HepG2 (cell line): ENCODE measurements around the gene SEPTIN10. TPM values are rescaled to one million over a fixed set of nuclear protein-coding genes. Genes with fewer than 3 reads are reported as not detected.

ENCODE experiments used
- BHLHE40 ChIP-seq: IDR thresholded peaks from 2 replicates; pipeline ENCODE4 v1.6.1; 2011; ENCODE audit warnings: low read length, improper control_type of control experiment
- CBX2 ChIP-seq, 2 experiments: fragments of 200-600 bp in 1 of 2; sonication (generic); formaldehyde crosslinking in 1 of 2; IDR thresholded peaks; 2 replicates each; pipeline versions ENCODE4 v1.7.0 to v1.8.1; 2018 to 2022; ENCODE audit warnings: low read depth in 2 of 2, low read length in 1 of 2, mild to moderate bottlenecking in 1 of 2, missing genetic modification reagents in 1 of 2
- CTCF ChIP-seq: sonication (generic); formaldehyde crosslinking; IDR thresholded peaks from 2 replicates; pipeline ENCODE4 v1.5.0; 2020; ENCODE audit warnings: mild to moderate bottlenecking, missing genetic modification reagents, moderate library complexity
- EEA1 ChIP-seq: sonication (generic); formaldehyde crosslinking; IDR thresholded peaks from 2 replicates; pipeline ENCODE4 v1.5.1; 2020; ENCODE audit warnings: mild to moderate bottlenecking, missing genetic modification reagents, borderline replicate concordance
- MAZ ChIP-seq, 2 experiments: sonication (generic) in 1 of 2; formaldehyde crosslinking in 1 of 2; IDR thresholded peaks; 2 replicates each; pipeline versions ENCODE4 v1.5.0 to v1.6.1; 2012 to 2020; ENCODE audit warnings: low read depth in 2 of 2, mild to moderate bottlenecking in 2 of 2, borderline replicate concordance in 1 of 2, improper control_type of control experiment in 1 of 2, low read length in 1 of 2, missing genetic modification reagents in 1 of 2, moderate library complexity in 1 of 2
- NCOR1 ChIP-seq: fragments of 200-600 bp; sonication (generic); IDR thresholded peaks from 2 replicates; pipeline ENCODE4 v1.7.0; 2017; ENCODE audit warnings: antibody characterized with exemption, low read length, borderline replicate concordance
- NONO ChIP-seq, 2 experiments: fragments of 450-650 bp in 1 of 2; sonication (generic) in 1 of 2; formaldehyde crosslinking in 1 of 2; IDR thresholded peaks in 1 of 2; conservative IDR thresholded peaks in 1 of 2; 2 replicates each; pipeline versions ENCODE4 v1.6.1 to v1.8.0; 2017 to 2022; ENCODE audit warnings: mild to moderate bottlenecking in 1 of 2, missing genetic modification reagents in 1 of 2, moderate library complexity in 1 of 2
- SALL1 ChIP-seq: sonication (generic); formaldehyde crosslinking; IDR thresholded peaks from 2 replicates; pipeline ENCODE4 v1.8.0; 2022; ENCODE audit warnings: mild to moderate bottlenecking, missing genetic modification reagents
- SMAD1 ChIP-seq: sonication (generic); formaldehyde crosslinking; IDR thresholded peaks from 2 replicates; pipeline ENCODE4 v1.4.0; 2020; ENCODE audit warnings: missing genetic modification reagents, low read depth, mild to moderate bottlenecking, borderline replicate concordance
- SPEN ChIP-seq: sonication (generic); formaldehyde crosslinking; IDR thresholded peaks from 2 replicates; pipeline ENCODE4 v1.5.1; 2020; ENCODE audit warnings: low read depth, mild to moderate bottlenecking, missing genetic modification reagents
- YY1 ChIP-seq: IDR thresholded peaks from 2 replicates; pipeline ENCODE4 v1.6.1; 2011; ENCODE audit warnings: low read length, low read depth, moderate library complexity, mild to moderate bottlenecking; ENCODE audit not compliant: insufficient read depth, insufficient replicate concordance
- ZEB1 ChIP-seq: IDR thresholded peaks from 2 replicates; pipeline ENCODE4 v1.6.1; 2012; ENCODE audit warnings: mild to moderate bottlenecking, low read depth, inconsistent platforms; ENCODE audit not compliant: insufficient replicate concordance
- ZFP37 ChIP-seq: sonication (generic); formaldehyde crosslinking; IDR thresholded peaks from 2 replicates; pipeline ENCODE4 v1.4.0; 2020; ENCODE audit warnings: missing genetic modification reagents, borderline replicate concordance
- ZKSCAN8 ChIP-seq: IDR thresholded peaks from 2 replicates; pipeline ENCODE4 v1.6.1; 2016; ENCODE audit warnings: borderline replicate concordance, missing genetic modification reagents, missing compliant biosample characterization
- ZMYM4 ChIP-seq: sonication (generic); formaldehyde crosslinking; IDR thresholded peaks from 2 replicates; pipeline ENCODE4 v1.8.1; 2023; ENCODE audit warnings: mild to moderate bottlenecking, missing genetic modification reagents
- ZNF350 ChIP-seq: sonication (generic); formaldehyde crosslinking; IDR thresholded peaks from 2 replicates; pipeline ENCODE4 v1.4.0; 2020; ENCODE audit warnings: mild to moderate bottlenecking, low read depth, missing genetic modification reagents, borderline replicate concordance
- ZNF432 ChIP-seq: sonication (generic); formaldehyde crosslinking; IDR thresholded peaks from 2 replicates; pipeline ENCODE4 v1.5.0; 2020; ENCODE audit warnings: missing genetic modification reagents, mild to moderate bottlenecking, borderline replicate concordance
- ZNF607 ChIP-seq: sonication (generic); formaldehyde crosslinking; IDR thresholded peaks from 2 replicates; pipeline ENCODE4 v1.5.1; 2020; ENCODE audit warnings: missing genetic modification reagents, mild to moderate bottlenecking, borderline replicate concordance
- ZNF792 ChIP-seq: IDR thresholded peaks from 2 replicates; pipeline ENCODE4 v1.6.1; 2016
- ZSCAN25 ChIP-seq: sonication (generic); formaldehyde crosslinking; IDR thresholded peaks from 2 replicates; pipeline ENCODE4 v1.8.0; 2022; ENCODE audit warnings: mild to moderate bottlenecking, missing genetic modification reagents
- polyA plus RNA-seq, 8 experiments: library from polyadenylated mRNA; depleted of rRNA in 3 of 8; stranded (reverse) in 7 of 8; unstranded in 1 of 8; fragments of >200 nt; fragmentation: Illumina TruSeq in 4 of 8; extraction: Trizol in 4 of 8; gene quantifications; 2 replicates each; pipeline versions ENCODE4 v1.2.1 to v1.2.3, GENCODE V29; 2011 to 2016; ENCODE audit warnings: low read depth in 4 of 8, missing spikeins in 1 of 8, mixed read lengths in 1 of 8; ENCODE audit not compliant: insufficient read depth in 1 of 8
- total RNA-seq, 5 experiments: library from RNA; depleted of rRNA; stranded (reverse); fragments of >200 nt; fragmentation: Illumina TruSeq; extraction: Trizol; gene quantifications; 2 replicates each; pipeline ENCODE4 v1.2.3, GENCODE V29; 2016; ENCODE audit warnings: low read depth in 1 of 5
- TF ChIP-seq, protein P1 (sequence below): sonication (generic); formaldehyde crosslinking; IDR thresholded peaks from 2 replicates; pipeline ENCODE4 v1.5.0; 2020; ENCODE audit warnings: missing genetic modification reagents
- TF ChIP-seq, protein P2 (sequence below): sonication (generic); formaldehyde crosslinking; IDR thresholded peaks from 2 replicates; pipeline ENCODE4 v1.5.0; 2020; ENCODE audit warnings: missing genetic modification reagents, mild to moderate bottlenecking, borderline replicate concordance

SEPTIN10 gene
- total and polyA plus RNA-seq, 2 of the 13 experiments (the other 11 are each of a cell fraction or from before 2014, with no cell fraction given) = 45.8 to 67.5 TPM

DNA sequence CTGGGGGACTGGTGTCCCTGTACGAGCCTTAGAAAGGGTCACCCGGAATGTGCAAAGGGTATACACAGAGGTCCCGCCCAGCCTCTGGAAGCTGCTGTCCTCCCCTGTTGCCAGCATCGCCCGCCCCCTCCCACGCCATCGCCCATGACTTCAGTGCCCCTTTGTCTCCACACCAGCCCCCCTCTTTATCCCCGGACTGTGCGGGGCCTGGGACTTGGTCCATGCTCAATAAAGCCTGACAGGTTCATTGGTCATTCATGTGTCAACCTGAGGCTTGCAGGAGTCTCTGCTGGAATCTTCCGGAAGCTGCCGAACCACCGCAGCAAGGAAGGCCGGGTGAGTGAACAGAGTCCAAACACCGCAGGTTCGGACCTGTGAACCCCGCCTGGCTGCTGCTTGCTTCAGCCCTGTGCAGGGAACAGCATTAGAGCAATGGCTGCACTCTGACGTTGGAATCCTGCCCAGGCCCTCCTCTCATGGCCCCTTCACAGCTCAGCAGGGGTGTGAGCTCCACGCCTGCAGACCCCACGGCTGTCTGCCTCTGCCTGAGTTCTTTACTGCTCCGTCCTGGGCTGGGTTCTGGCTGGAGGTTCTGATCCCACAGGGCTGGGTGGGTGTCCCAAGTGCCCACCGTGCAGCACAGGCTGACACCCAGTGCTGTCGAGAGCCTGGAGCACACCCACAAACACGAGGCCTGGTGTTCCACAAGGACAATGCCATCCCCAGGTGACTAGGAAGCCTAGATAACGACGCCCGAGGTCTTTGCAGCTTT, 96.5 kb downstream of the SEPTIN10 start (continued):
- TF ChIP-seq ZNF792 (CRISPR knock-in tag) (0 out of 2 replicates have a peak, but pooled peaks have one; percentile 28), NONO (IDR thresholded peaks at IDR 0.05) (no peak), NONO (CRISPR knock-in tag; conservative IDR thresholded peaks at IDR 0.05) (0 out of 2 replicates have a peak, but pooled peaks have one; percentile 6), ZKSCAN8 (CRISPR knock-in tag) (0 out of 2 replicates have a peak, but pooled peaks have one; percentile 48), SPEN (CRISPR knock-in tag) (peak; percentile 50), ZNF607 (CRISPR knock-in tag) (peak; percentile 86; the same call in 1 of the 2 replicates), ZNF432 (CRISPR knock-in tag) (no peak), ZFP37 (CRISPR knock-in tag) (peak; percentile 74; the same call in 1 of the 2 replicates), YY1 (peak; percentile 72), ZNF350 (CRISPR knock-in tag) (0 out of 2 replicates have a peak, but pooled peaks have one; percentile 22), SMAD1 (peak; percentile 80; the same call in 1 of the 2 replicates), ZSCAN25 (CRISPR knock-in tag) (no peak), EEA1 (peak; percentile 76; the same call in 1 of the 2 replicates), BHLHE40 (no peak), CTCF (CRISPR knock-in tag) (0 out of 2 replicates have a peak, but pooled peaks have one; percentile 11), CBX2 (IDR thresholded peaks at IDR 0.05; ENCODE audit: low read depth, low read length) (no peak), CBX2 (CRISPR knock-in tag; IDR thresholded peaks at IDR 0.05; ENCODE audit: low read depth) (no peak), SALL1 (CRISPR knock-in tag) (peak; percentile 65), MAZ (IDR thresholded peaks at IDR 0.05; ENCODE audit: borderline replicate concordance, low read depth, low read length) (no peak), MAZ (CRISPR knock-in tag; IDR thresholded peaks at IDR 0.05; ENCODE audit: low read depth) (0 out of 2 replicates have a peak, but pooled peaks have one; percentile 27), ZEB1 (peak; percentile 60), ZMYM4 (CRISPR knock-in tag) (peak; percentile 16; the same call in 1 of the 2 replicates), NCOR1 (0 out of 2 replicates have a peak, but pooled peaks have one; percentile 20)
- TF ChIP-seq, protein P1, sequence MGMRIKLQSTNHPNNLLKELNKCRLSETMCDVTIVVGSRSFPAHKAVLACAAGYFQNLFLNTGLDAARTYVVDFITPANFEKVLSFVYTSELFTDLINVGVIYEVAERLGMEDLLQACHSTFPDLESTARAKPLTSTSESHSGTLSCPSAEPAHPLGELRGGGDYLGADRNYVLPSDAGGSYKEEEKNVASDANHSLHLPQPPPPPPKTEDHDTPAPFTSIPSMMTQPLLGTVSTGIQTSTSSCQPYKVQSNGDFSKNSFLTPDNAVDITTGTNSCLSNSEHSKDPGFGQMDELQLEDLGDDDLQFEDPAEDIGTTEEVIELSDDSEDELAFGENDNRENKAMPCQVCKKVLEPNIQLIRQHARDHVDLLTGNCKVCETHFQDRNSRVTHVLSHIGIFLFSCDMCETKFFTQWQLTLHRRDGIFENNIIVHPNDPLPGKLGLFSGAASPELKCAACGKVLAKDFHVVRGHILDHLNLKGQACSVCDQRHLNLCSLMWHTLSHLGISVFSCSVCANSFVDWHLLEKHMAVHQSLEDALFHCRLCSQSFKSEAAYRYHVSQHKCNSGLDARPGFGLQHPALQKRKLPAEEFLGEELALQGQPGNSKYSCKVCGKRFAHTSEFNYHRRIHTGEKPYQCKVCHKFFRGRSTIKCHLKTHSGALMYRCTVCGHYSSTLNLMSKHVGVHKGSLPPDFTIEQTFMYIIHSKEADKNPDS (CRISPR knock-in tag) = 0 out of 2 replicates have a peak, but pooled peaks have one; percentile 59
- TF ChIP-seq, protein P2, sequence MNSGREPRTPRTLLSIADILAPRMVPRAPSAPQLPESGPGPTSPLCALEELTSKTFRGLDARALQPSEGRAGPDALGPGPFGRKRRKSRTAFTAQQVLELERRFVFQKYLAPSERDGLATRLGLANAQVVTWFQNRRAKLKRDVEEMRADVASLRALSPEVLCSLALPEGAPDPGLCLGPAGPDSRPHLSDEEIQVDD (CRISPR knock-in tag) = no peak
